HG03521 (cell line): Measurements from ENCODE around the gene RAB40A.
A peak's percentile ranks its signal among the peaks of the same experiment; 100 is the strongest.

Source experiments
- ATAC-seq: cut with Tn5 transposase; IDR thresholded peaks from one replicate; pipeline ENCODE4 v1.9.1; 2021; ENCODE audit warnings: mild to moderate bottlenecking, moderate library complexity; ENCODE audit not compliant: unreplicated experiment

Gene RAB40A, protein sequence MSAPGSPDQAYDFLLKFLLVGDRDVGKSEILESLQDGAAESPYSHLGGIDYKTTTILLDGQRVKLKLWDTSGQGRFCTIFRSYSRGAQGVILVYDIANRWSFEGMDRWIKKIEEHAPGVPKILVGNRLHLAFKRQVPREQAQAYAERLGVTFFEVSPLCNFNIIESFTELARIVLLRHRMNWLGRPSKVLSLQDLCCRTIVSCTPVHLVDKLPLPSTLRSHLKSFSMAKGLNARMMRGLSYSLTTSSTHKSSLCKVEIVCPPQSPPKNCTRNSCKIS

DNA sequence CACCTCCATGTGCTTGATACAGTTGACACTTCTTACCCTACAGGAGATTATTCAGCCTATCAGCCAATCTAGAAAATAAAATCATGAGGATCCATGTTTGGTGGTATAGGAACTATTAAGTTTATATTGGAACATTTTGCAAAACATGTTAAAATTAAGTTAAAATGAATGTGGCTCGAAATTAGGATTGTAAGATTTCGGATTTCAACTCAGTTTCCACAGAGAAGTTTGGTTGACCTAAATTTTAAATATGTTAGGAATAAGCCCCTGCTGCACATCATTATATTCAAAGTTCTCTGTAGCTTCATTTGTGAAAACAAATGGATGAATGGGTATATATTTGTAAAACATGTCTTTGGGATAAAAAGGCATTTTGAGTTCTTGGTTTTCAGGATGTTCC is at the start of gene RAB40A:
TSS of gene RAB40A (minus strand) at position 101 of the 400 bp plus-strand sequence. CDS start 18,733 bp downstream, outside the sequence.
- ATAC-seq, result no peak

DNA sequence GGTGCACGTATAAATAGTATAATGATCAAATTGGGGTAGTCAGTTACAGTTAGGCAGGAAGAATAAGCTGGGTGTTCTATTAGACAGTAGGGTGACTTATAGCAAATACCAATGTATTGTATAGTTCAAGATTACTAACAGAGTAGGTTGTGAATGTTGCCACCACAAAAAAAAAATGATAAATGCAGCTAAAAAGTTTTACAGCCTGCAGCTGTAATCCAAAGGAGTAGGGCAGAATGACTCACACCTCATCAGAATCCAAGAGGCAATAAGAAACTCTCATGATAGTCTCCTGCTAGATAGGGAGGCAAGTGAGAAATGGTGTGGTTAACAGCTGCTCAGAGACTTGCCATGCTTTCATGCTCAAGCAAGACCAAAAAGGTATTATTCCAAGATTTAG is 46.5 kb upstream of the RAB40A start:
- no peak for ATAC-seq

DNA sequence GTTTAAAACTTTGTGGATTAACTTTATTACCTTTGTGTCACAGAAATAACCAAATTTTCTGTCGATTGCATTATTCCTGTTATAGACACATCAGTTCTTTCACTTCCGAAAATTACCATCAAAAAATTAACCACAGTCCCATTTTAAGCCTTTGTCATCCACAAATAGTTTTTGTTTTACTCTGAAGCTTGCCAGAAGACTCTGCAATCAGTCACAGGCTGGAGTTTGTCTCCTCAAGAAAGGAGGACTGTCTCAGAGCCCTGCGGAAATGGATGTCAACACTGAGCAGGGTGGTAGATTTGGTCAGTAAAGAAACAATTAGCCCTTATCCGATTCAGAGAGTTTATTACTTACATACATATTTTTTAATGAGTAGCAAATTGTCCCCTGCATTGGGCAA is 45.9 kb upstream of the RAB40A start:
- ATAC-seq, result peak; percentile 54

DNA sequence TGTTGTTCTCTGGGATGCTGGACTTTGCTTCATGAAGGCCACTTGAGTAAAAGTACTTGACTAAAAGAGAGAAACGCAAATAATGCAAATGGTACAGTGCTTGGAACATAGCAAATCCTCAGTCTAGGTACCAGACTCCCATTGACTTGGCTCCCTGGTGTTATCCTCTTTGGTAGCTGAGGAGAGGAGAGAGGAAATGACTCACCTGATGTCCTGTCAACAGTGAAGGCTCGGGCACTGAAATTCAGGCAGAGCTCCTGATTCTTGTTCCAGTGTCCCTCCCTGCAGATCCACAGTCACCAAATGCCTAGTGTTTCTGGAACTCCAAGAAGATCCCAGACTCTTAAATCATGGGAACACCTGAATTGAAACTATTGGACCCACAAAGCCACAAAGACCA is 43.5 kb upstream of the RAB40A start:
- ATAC-seq, result no peak

DNA sequence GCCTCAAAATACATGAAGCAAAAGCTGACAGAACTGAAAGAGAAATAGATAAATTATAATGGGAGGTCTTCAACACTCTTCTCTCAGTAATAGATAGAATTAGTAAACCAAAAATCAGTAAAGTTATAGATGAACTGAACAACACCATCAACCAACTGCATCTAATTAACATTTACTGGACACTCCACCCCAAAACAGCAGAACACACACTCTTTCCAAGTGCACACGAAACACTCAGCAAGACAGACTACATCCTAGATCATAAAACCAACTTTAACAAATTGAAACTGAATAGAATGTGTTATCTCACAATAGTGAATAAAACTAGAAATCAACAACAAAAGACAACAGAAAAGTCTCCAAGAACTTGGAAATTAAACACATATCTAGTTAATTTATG is 41.0 kb upstream of the RAB40A start:
- ATAC-seq, result no peak

DNA sequence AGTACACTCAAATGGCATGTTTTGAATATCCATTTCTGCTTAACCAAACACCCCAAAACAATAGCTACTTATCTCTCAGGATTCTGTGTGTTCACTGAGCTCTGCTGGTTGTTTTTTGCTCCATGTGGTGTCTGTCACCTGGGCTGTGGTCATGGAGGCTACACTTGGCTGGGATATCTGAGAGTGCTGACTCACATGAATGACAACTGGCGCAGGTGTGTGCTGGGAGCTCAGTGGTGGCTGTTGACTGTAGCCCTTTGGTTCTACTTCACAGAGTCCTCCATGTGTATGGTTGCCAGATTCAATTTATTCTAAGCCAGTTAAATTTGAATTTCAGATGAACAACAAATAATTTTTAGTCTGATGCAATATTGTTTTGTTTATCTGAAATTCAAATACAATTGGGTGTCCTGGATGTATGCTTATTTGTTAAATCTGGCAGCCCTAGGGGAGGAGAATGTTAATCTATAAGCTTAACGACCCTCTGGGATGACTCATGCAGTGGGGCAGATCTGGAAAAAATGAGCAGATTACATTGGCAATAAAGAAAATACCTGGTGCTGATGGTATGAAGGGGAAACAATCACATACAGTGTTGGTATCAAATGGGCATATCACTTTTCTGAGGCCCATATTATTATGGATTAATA is 37.8 kb upstream of the RAB40A start:
- no peak for ATAC-seq

DNA sequence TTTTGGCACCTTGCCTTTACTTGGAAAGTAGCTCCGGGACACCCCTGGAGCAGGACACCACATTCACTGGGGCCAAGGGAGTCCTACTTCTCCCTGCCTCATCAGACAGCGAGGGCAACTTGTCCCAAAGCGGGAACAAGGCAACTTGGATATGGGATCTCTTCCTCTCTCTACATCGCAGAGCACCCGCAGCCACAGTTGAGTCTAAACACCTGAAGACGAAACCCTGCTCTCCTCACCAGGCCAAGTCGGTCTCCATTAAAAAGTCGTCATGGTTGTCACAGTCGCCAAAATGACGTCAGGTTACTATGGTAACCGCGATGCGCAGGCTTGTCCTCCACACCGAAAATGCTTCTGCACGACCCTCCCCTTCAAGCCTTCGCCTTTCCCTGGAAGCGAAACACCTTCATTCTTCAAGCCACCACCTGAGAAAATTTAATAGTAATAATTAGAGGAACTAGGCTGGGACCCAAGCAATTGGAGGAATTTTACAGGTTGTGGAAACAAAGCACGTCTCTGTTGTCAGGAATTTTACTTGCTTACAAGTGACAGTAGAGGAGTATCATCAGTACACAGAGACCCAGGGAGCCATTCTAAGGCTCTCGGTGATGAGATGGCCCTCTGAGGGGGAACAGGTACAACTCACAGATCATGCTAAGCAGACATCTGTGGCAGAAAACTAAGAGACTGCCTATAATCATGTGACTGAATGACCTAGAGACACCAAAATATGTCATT is 35.6 kb upstream of the RAB40A start:
- peak; percentile 94 for ATAC-seq

DNA sequence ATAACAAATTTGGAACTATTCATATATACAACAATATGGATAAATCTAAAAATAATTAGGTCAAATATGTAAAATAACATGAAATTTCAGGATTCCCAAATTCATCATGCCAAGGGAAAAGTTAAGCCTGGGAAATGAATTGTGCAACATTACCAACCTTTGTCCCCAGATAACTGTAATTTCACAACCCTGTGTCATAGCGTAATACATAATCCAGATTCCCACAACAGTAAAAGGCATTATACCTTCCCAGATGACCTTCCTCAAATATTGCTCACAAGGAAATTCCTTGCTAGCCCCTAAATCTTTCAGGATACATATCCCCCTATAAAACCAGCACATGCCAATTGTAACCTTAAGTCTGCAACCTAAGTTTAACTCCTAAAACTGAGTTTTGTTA is 32.9 kb upstream of the RAB40A start:
- ATAC-seq, result no peak

DNA sequence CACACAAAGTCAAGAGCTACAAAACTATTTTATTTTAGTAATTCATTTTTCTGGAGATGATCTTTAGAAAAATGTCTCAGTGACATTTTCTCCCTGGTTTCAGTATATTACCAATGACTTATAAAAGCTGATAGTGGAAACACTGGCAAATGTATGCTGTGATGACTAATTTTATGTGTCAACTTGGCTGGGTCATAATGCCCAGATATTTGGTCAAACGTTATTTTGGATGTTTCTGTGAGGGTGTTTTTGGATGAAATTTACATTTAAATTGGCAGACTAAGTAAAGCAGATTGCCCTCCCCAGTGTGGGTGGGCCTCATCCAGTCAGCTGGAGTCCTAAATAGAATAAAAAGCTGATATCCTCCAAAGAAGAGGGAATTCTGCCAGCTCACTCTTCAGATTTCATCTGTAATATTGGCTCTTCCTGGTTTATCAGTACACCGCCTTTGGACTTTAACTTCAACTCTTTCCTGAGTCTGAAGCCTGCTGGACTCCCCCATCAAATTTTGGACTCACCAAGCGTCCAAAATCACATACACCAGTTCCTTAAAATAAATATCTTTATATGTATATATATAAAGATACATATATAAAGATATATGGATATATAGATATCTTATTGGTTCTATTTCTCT is 31.2 kb upstream of the RAB40A start:
- no peak for ATAC-seq

DNA sequence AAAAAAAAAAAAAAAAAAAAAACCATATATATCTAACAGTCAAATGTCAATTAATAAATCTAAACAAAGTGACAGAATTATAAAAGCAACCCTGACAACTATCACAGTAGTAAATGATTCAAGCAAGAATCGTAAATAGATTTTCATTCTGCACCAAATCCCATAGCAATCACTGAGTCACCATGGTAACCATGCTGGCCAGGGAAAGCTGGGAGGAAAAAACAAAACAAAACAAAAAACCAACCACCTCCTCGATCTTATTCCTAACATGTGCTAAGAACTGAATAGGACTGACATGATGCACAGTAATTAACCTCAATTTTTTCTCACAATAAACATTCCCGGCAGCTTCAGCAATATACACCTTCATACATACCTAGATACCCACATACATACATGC is 30.6 kb upstream of the RAB40A start:
- ATAC-seq, result no peak

DNA sequence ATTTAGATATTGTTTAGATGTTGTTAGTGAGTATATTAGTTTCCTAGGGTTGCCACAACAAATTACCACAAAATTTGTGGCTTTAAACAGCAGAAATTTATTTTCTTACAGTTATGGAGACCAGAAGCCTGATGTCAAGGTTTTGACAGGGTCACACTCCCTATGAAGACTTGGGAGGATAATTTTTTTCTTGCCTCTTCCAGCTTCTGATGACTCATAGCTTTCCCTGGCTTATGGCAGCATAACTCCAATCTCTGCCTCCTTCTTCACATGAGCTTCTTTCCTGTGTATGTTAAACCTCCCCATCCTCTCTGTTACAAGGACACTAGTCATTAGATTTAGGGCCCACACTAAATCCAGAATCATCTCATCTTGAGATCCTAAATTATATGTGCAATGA is 20.9 kb upstream of the RAB40A start:
- ATAC-seq, result no peak

DNA sequence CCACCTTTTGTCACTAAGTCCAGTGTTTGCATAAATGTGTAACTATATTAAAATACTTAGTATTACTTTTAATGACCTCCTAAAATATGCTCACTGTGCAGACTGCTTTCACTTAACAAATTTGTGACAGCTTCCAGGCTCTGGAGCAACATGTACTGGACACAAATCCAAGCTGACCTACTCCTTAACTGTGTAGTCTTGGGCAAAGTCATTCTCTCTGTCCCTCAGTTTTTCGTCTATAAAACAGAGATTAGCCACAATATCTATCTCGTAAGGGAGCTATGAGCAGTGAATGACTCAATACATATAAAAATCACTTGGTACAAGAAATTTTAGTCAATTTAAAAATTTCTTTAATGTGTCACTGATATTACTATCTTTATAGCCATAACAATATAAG is 20.4 kb upstream of the RAB40A start:
- no peak for ATAC-seq

DNA sequence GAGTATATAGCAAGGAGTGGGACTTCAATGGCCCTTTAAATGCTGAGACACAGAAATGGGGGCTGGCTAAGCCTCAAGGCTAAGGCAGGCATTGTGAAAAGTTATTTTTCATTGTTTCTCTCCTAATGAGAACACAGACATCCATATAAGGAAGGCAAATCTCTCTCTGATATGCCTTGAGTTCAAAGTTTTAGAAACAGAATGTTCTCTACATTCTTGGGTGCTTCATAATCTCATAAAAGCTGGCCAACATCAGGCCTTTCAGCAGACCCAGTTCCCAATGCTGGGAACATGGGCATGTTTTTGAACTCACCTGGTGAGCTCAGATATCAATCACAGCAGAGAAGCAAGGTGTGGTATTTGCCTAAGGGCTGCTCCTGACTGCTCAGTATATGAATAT is 19.4 kb upstream of the RAB40A start:
- no peak for ATAC-seq

DNA sequence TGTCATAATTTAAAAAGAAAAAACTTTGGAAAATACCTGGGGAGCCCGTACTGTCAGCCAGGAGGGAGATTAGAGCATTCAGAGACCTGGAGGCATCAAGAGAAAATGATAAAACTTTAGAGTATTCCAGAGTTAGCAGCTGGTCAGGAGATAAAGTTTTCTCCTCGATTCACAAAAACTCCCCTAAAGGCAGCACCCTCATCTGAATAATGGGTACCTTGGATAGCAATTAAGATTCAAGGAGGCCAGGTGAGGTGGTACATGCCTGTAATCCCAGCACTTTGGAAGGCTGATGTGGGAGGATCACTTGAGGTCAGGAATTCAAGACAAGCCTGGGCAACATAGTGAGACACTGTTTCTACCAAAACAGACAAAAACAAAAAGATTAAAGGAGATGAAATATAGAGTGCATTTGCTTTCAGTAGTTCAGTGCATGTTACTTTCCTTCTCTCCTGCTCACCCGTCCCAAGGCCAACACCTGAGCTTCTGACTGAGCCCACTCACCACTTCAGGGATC is 18.6 kb upstream of the RAB40A start:
- no peak for ATAC-seq

DNA sequence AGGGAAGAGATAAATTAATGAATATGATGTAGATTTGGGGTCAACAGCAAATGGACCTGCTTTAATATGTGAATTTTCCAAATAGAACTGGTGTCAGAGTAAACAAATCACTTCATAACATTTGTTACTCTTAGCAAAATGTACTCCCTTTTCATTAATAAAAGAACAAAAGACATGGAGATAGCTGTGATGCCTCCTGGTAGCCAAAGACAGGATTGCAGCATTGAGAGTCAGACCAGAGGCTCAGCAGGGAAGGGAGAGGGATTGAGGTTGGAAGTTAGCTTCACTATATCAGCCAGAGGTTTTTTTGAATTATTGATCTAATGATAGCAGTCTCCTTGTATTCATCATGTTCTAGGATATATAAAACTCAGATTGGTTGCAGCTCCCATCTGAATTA is 17.4 kb upstream of the RAB40A start:
- no peak for ATAC-seq

DNA sequence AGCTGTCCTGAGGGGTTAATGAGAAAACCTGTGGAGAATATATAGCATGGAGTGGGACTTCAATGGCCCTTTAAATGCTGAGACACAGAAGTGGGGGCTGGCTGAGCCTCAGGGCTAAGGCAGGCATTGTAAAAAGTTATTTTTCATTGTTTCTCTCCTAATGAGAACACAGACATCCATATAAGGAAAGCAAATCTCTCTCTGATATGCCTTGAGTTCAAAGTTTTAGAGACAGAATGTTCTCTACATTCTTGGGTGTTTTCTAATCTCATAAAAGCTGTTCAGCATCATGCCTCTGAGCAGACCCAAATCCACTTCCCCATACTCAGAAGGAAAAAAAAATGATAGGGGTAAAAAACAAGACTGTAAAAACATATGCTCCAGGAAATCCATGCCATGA is 16.8 kb upstream of the RAB40A start:
- ATAC-seq, result no peak

DNA sequence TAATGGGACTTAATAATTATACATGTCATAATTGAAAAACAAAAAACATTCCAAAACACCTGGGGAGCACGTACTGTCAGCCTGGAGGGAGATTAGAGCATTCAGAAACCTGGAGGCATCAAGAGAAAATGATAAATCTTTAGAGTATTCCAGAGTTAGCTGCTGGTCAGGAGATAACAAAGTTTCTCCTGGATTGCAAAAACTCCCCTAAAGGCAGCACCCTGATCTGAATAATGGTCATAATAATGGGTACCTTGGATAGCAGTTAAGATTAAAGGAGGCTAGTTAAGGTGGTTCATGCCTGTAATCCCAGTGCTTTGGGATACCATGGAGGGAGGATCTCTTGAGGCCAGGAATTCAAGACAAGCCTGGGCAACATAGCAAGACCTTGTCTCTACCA is 15.9 kb upstream of the RAB40A start:
- ATAC-seq, result no peak

DNA sequence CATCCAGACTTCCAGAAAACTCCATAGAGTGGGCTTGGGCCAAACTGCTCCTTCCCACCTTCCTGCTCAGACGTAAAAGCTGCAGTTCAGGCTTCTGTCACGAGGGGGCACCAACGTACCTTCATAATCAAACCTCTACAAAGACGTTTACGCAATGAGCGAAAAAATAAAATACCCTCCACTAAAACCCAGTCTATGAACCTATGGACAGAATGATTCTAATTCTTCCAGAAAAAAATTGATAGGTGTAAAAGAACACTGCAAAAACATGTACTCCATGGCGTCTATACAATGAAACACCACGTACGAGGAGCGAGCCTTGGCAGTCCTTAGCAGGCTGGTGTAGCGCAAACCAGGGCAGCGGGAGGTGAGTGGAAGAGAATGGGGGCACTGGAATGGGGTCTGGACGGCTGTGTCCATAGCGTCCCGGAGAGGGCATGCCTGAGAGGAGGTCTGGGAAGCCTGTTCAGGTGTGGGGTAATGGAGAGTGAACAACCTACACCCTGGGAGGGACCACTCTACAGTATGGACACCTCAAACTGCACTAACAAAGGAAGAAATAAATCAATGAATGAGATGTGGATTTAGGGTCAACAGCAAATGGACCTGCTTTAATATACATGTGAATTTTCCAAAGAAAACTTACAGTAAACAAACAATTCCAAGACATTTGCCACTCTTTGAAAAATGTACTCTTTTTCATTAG is 14.4 kb upstream of the RAB40A start:
- no peak for ATAC-seq

DNA sequence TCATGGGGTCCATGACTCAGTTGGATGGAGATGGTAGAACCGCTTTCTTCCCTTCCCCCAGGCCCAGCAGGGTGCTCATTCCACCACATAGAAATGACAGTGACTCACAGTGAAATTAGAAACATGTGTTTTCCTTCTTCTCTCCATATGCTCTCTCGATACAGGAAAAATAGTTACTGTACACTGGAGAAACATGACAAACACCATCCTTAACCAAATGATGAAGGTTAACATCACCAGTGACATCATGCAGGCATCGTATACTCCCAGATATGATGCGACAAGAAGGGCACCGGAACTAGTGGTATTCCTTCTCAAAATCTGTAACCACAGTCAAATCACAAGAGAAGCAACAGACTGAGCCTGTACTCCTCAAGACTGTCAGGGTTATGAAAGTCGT is 11.7 kb upstream of the RAB40A start:
- ATAC-seq, result no peak

DNA sequence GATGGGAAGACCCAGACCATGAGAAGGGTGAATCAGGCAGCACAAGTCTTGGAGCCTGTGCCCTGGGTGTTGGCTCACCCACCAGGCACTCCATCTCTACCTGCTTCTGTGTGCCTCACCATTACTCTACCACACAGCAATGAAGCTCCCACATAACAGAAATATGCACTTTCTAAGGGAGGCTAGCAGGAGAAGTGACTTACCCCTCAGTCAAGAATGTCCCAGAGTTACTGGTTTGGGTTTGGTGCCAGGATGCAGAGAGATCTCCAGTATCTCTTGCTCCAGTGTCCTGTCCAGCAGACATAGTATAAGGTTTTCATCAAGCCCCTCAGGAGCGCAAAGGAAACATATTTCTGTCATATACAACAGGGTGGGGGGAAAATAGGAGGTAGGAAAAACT is 11.3 kb upstream of the RAB40A start:
- no peak for ATAC-seq

DNA sequence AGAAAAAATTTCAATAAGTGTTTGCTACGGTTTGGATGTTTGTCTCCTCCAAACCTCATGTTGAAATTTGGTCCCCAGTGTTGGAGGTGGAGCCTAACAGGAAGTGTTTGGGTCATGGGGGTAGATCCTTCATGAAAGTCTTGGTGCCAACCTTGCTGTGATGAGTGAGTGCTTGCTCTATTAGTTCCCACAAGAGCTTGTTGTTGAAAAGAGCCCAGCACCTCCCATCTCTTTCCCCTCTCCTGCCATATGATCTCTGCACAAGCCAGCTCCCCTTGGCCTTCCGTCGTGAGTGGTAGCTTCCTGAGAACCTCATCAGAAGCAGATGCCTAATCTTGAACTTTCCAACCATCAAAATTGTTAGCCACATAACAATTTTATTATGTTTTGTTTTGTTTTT is 10.3 kb upstream of the RAB40A start:
- ATAC-seq, result no peak
